HG03521 (cell line): ENCODE results near the gene CEP63.

Experiments
- ATAC-seq: cut with Tn5 transposase; IDR thresholded peaks from one replicate; pipeline ENCODE4 v1.9.1; 2021; ENCODE audit warnings: mild to moderate bottlenecking, moderate library complexity; ENCODE audit not compliant: unreplicated experiment

The CEP63 gene

DNA sequence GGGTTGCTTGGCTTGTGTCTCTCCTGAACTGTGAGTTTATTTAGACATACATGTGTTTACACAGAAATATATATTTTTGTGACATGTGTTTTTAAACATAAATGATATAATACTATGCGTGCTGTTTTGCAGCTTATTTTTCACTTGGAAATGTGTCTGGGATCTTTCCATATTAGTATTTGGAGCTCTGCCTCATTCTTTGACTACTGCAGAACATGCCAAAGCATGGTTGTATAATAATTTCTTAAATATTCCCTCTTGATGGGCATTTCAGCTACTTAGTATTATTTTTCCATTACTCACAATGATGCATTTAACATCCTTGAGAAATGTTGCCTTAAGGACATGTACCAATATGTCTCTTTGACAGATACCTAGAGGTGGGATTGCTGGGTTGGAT lies 19.5 kb upstream of the CEP63 start:
- no peak for ATAC-seq

DNA sequence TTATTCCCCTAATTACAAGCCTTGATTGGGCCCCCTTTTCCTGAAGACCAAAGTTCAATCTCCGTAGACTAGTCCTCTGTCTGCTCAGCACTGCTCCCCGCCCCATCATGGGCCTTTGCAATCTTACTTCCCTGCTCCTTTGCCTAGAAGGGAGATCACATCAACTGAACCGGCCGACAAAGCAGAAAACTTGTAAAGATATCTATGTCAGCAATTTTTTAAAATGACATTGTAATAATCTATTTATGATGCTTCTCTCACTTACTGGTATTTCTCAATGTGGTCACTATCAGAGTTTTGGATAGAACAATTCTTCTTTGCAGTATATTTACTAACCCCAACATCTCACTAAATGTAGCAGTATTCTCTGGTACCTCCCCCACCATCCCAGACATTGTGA lies 17.3 kb upstream of the CEP63 start:
- ATAC-seq, result no peak

GRCh38 chr3:134471521-134472193 lies 14.2 kb upstream of the CEP63 start:
- ATAC-seq, result no peak

DNA sequence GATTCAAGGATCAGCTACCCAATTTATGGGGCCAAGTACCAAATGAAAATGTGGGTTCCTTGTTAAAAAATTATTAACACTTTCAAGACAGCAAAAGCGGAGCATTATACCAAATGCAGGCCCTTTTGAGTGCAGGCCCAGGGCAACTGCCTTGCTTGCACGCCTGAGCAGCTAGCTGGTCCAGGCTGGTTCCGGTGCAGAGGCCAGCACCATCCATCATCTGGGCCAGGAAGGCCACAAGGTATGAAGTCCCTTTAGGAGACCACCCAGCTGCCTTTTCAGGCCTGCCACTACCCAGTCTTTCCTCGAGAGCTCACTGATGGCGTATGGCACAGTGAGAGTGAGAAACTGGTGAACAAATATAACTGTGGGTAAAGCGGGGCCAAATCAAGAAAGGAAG lies 13.0 kb upstream of the CEP63 start:
- no peak for ATAC-seq

GRCh38 chr3:134473868-134474546 lies 11.8 kb upstream of the CEP63 start:
- ATAC-seq, result no peak

DNA sequence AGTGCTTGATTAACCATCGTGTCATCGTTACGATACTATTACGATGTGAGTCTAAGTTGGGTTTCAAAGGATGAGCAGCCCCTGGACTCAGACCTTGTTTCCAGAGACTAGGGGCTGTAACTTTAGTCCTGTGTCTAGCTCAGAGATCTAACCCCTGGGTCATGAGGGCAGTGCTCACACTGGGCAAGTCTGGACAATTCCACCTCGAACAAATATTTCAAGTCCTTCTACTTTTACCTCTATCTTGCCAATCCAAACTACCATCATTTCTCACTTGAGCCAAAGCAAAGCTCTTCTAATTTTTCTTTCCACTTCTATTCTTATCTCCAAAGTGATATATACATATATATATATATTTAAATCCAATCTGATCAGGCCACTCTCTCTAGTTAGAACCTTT lies 10.9 kb upstream of the CEP63 start:
- no peak for ATAC-seq

- no peak for ATAC-seq
These were observed 9.6 kb upstream of the CEP63 start for GRCh38 chr3:134476306-134476705.

DNA sequence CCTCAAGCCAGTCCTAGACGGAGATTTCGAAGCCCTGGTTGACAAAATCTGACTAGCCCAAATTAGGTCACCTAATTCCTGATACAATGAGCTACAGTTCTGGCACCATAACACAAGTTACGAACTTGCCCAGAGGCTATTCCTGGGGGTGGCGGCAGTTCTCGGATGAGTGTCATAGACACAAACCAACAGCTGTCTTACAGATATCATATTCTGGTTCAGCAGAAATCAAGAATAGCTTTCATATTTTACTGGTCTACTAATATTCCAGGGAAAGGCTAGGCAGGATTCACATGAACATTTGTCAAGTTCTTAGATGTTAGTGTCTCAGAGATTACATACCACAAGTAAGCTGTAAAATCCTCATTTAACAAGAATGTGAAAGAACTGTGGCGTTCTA lies 8.9 kb upstream of the CEP63 start:
- no peak for ATAC-seq

GRCh38 chr3:134477938-134478337 lies 7.9 kb upstream of the CEP63 start:
- no peak for ATAC-seq

DNA sequence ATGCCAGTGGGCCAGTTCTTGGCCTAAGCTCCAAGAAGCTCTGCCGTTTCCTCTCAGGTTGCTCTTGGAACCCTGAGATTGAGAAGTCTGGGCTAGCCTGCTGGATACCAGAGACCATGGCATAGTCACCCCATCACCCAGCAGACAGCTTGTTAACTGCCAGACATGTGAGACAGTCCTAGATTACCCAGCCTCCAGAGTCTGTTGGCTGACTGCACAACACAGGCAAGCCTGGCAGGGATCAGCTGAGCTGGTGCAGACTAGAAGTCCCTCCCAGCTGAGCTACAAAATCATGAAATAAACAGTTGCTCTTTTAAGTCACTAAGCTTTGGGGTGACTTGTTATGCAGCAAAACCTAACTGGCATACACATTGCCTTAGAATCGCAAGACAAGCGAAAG lies 5.3 kb upstream of the CEP63 start:
- no peak for ATAC-seq

DNA sequence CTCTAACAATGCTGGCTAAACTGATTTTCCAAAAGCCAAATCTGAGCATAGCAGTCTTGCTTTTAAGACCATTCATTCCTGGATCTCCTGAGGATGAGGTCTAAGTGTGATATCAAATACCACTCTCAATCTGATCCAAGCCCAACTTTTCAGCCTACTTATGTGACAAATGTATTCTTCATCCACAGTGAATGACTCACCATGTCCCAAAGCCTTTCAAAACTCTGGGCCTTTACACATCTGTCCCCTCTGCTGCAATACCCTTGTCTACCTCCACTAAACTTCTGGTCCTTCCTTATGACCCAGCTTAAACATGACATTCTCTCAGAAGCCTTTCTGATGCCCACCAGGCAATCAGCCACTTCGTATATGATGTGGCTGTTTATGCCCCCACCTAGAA lies 4.7 kb upstream of the CEP63 start:
- no peak for ATAC-seq

DNA sequence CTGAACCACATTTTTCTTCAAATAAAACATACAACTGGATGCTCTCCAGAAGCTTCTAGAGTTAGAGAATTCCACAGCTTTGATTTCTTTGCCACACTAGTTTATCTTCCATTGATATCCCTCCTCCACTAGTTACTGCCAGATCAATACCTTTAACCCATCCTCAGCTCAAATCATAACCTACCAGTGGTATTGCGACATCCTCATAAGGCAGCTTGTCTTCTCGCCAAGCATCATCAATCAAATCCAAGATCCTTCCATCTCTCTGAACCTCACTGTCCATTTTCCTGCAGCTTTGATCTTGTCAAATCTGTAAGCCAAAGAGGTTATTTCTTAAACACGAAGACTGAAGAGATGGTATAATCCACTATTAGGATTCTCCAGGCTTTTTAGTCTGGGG lies 3.2 kb upstream of the CEP63 start:
- no peak for ATAC-seq

- no peak for ATAC-seq
These were observed 2.5 kb upstream of the CEP63 start for GRCh38 chr3:134483195-134483900.

DNA sequence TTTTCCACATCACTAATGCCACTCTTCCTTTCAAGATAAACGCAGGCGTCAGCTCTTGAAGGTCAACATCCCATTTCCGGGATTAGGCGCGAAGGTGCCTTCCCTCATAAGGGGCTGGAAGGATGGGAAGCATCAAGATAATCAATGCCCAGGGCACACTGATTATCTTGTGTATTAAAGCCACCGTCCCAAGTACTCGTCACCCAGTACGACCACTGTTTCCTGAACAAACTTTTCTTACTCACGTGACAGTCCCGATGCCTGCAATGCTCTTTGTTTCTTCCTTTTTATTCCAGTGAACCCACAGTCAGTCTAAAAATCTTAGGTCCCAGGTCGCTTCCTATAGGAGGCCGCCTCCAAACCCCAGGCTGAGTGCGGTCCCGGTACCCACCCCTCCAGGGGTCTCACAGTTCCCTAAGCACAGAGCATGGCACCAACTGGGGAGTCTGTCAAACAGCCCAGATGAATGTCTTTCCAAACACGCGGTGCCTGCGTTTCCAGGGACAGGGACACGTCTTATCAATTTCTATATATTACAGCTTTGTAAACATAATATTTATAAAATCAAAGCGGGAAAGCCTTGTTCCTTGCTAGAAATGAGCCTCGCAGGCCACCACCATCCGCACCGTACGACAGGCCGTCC lies 661 bp upstream of the CEP63 start:
- no peak for ATAC-seq

DNA sequence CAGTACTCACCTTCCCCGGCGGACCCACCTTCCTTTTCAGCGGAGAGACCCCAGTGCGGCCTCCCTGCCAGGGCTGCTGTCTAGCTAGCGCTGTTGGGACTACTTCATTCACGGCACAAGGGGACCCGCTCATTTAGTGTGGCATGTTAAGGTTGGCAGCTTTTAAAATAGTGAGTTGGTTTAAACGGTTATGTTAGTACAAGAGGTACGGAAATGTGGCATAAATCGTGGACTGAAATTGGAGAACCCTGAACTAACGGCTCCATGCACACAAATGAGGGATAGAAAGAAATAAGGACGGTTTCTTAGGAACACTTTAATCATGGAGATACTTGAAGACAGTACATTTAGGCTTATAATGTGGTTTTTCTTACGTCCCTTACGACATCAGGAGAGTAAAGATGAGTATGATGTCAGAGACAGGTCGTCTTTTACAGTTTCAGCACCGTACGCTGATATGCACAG lies 752 bp downstream of the CEP63 start:
- no peak for ATAC-seq

DNA sequence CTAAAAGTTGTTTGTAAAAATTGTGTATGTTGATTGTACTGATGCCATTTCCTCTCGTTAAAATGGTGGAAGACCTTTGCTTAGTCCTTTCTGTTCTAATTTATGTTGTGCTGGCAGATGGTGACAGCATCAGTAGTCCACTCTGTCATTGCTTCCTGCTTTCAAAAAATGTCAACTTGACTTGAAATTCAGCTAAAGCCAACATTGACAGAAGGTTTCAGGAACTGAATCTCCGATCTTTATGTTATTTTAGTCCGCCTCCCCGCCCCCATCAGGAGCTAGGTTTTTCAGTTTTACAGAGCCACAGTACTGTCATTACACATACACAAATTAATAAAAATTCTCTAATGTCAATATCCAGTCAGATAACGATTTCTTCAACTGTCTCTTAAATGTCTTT lies 1.5 kb downstream of the CEP63 start:
- ATAC-seq, result no peak

- no peak for ATAC-seq
These were observed 8.6 kb downstream of the CEP63 start for GRCh38 chr3:134494495-134494894.

- ATAC-seq, result no peak
These were observed 10.1 kb downstream of the CEP63 start for GRCh38 chr3:134495980-134496379.

GRCh38 chr3:134496471-134497071 lies 10.7 kb downstream of the CEP63 start:
- no peak for ATAC-seq

- ATAC-seq, result no peak
These were observed 17.4 kb downstream of the CEP63 start for GRCh38 chr3:134503266-134503665.

DNA sequence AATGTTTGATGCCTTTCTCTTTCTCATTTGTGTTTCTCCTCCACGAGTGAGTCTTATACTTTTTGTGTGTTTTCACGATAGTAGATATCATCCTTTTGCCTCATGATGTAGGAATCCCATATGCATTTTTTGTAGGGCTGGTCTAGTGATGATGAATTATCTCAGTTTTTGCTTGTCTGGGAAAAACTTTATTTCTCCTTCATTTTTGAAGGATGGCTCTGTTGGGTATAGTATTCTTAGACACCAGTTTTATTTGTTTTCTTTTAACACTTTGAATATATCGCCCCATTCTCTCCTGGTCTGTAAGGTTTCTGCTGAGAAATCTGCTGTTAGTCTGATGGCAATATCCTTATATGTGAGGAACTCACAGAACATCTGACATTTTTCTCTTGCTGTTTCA lies 18.3 kb downstream of the CEP63 start:
- ATAC-seq, result no peak
